NK-92 (cell line): Measurements from ENCODE around the gene TMEM234.
A peak's percentile ranks its signal among the peaks of the same experiment; 100 is the strongest.

ENCODE experiments used
- DNase-seq: peaks from one replicate; lab custom pipeline; 2025; ENCODE audit not compliant: unreplicated experiment; lab: John Stamatoyannopoulos, UW

TMEM234 gene

DNA sequence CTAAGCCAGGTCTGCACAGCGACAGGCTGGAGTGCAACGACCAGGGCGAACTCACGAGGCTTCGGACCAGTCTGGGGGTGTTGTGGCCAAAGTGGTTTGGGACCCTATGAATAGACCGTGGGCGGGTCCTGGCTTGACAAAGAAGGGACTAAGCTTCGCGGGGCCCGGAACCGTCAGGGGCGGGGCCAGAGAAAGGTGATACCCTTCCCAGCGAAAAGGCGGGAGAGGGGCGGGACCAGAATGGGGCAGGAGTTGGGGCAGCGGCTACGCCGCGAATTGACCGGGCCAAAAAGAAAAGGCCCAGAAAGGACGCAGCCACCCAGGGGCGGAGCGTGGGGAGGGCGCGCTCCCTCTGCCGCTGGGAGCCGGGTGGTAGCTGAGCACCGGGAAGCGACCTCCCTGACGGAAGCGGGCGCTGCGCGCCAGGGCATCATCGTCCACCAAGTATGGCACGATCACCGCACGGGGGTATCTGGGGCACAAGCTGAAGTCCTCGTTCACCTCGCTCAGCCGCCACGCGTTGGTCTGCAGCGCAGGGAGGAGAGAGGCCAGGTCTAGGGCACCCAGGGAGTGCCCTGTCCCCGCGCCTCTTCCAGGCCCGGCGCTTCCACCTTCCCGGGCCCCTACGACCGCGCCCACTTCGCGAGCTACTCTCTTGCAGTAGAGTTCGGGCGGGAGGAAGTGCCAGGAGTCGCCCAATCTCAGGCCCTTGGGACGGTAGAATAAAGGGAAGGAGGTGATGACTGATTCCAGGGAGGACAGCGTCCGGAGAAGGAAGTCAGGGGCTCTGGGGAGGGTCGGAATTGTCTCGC is 18.2 kb upstream of the TMEM234 start:
- no peak for DNase-seq

DNA sequence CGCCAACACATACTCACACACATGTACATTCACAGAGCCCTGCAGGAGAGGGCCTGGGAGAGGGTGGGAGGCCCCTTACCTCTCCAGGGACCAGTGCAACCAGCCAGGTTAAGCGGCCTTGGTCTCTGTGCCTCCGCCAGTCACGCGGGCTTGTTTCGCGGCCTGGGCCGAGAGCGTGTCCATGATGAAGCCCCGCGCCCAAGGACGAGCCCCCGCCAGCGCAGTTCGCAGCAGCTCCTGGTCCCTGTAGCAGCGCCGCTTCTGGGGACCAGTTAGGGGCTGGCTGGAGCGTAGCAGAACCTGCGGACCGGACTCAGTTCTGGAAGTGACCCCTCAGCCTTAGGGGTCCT is 17.6 kb upstream of the TMEM234 start:
- DNase-seq: no peak

DNA sequence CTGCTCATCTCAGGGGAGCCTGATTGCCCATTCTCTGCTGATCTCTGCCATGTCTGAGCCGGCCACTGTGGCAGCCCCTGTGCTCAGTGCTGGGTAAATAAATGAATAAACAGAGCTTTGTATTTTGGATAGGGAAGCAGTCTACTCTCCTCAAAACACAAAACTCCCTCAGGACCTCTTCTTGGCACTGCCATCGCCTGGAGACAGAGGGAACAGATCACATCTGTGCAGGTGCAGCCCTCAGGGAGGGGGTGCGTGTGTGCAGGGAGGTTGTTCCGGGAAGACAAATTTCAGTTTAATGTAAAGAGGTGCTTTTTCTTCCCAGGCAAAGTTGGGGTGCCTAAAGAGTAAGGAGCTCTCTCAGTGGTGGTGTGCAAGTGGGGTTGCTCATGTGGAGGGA is 17.2 kb upstream of the TMEM234 start:
- DNase-seq: no peak

DNA sequence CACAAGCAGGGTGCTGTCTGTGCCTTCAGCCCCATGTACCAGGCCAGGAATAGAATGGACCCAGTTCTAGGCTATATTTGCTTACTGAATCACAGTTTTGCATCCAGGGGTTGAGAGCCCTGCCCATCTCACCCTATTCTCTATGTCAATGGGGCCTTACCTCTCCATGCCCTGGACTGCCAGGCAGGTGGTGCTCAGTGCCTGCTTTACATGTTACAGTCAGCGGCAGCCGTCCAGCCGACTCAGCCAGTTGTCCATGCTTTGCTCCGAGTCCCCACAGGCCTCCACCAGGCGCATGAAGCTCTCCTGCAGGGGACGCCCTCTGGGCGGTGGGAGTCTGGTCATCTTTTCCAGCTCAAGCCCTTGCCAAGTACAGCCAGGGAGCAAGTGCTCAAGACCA is 12.6 kb upstream of the TMEM234 start:
- no peak for DNase-seq

DNA sequence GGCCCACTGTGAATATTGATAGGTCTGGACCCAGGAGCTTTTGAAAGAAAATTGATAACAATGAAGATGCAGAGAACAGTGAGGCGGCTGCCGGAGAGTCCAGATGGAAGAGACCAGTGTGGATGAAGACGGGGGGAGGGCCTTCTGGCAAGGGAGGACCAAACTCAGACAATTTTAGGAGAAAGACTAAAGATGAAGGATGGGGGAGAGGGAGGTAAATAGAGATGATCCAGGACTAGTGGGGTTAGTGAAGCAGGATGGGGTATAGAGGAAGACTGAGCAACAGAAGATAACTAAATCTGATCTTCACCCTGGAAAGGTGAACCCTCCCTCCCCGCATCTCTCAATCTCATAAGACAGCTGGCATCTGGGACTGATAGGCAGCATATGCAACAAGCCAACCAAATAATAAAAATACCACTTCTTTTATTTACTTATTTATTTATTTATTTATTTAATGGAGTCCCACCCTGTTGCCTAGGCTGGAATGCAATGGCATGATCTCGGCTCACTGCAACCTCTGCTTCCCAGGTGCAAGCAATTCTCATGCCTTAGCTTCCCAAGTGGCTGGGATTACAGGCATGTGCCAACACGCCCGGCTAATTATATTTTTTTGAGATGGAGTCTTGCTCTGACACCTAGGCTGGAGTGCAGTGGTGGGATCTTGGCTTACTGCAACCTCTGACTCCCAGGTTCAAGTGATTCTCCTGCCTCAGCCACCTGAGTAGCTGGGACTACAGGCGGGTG is 10.6 kb upstream of the TMEM234 start:
- DNase-seq: no peak

DNA sequence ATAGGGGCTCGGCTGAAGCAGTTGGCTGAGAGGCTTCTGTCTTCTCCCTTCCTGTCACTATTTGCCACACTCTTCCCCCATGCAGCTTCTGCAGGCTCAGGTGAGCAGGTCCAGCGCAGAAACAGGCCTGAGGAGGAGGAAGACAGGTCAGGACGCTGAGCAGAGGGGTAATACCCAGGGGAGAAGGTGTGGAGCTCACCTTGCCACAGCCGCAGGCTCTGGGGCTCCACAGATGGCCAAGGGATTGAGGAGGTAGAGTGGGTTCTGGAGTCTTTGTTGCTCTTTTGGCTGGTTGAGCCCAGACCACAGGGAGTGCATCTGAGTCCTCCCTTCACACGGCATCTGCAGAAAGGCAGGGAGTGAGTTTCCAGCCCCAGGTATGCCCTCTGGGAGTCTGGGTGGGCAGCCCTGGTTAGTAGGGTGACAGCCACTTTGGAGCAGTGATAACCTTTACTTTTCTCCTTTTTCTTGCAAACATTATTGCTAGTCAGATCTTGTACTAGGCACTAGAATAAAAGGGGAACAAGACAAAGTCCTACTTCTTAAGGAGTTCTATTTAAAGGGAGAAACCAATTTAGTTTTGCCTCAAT is 9.8 kb upstream of the TMEM234 start:
- no peak for DNase-seq

DNA sequence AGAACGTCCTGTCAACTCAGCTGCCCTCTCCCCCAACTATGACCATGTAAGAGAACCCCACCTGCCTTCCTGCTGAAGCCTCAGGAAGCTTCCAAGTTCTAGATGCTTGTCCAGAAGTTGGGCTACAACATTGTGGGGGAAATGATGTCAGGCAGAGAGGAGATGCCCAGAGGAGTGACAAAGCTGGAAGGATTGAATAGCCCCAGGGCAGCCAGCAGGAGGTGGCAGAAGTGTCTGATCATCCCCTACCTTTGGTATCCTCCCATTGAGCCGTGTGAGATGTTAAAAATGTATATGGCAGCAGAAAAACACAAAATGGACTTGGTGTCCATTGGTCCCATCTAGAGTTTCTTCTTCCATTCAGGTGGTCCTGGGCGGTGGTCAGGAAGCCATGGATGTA is 6.6 kb upstream of the TMEM234 start:
- no peak for DNase-seq

DNA sequence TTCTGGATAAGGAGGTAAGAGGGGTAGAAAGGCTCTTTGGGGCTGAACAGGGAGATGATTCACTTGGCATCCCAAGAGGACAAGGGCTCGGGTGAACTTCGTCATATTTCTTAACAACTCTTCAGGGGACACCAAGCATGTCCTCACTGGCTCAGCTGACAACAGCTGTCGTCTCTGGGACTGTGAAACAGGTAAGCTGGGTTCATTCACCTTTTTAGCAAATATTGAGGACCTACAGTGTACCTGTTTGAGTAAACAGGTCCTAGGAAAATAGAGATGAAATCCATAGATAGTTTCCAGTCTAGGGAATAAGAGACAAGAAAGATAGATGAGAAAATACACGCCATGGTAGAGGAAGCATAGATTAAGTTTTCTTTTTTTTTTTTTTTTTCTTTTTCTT is 2.1 kb upstream of the TMEM234 start:
- DNase-seq: no peak

DNA sequence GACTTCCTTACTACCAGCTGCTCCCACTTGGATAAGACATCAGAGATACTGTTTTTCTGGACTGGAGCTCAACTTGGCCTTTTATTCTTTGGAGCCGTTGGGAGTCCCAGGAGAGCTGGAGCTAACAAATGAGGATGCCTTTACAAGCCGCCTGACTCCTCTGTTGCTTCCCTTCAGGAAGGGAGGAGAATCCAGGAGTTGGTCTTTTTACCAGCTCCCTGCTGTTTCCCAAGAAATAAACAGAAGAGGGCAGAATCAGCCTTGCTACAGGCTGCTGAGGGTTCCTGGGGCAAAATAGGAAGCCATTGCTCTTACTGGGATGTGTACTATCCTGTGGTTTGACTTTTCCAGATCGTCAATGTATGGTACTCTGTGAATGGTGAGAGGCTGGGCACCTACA is 1.5 kb upstream of the TMEM234 start:
- DNase-seq: no peak

DNA sequence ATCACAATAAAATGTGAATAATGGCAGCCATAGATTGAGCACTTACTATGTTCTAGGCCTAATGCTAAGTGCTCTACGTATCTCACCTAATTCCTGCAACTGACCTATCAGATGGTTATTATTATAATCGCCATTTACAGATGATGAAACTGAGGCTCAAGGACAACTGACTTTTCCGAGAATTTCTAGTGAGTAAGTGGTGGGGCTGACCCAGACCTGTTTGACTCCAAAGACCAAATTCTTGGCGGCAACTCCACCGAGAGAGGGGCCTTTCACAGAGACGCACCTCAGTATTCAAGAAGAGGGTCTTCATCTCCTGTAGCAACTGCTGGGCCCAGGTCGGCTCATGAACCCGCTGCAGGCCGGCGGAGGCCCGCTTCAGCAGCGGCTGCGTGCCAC is 573 bp downstream of the TMEM234 start:
- DNase-seq: no peak

DNA sequence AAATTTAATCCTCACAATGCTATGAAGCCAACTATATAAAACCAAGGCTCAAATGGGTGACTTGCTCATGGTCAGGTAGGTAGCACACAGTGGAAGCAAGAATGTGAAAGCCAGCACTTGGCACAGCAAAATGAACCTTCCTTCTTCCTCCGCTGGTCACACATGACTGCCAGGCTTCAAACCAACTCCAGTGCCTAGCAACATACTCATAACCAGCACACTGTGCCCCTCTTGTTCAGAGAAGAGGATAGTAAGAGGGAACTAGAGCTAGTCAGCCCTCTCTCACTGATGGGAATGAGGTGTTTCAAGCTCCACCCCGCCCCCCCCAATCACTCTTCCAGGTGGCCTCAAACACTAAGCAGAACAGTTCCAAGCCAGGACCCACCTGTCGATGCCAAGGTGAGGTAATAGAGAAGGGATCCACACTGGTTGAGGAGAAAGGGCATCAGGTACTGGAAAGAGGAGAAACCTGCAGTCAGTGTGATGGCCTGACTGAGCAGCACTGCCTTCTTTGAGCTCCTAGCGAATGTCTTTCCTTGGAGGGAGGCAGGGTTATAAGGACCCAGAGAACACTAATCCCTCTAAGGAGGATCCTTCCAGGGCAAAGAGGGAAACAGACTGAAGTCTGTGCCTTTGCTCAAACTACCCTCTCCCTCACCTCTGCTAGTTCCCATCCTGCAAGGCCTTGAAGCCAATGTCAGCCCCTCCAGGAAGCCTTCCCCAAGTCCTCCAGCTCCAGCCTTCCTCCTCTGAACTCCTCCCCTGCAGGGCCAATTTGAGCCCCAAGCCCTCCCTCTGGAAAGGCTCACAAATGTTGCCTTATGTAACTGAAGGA is 1.2 kb downstream of the TMEM234 start:
- DNase-seq: no peak

DNA sequence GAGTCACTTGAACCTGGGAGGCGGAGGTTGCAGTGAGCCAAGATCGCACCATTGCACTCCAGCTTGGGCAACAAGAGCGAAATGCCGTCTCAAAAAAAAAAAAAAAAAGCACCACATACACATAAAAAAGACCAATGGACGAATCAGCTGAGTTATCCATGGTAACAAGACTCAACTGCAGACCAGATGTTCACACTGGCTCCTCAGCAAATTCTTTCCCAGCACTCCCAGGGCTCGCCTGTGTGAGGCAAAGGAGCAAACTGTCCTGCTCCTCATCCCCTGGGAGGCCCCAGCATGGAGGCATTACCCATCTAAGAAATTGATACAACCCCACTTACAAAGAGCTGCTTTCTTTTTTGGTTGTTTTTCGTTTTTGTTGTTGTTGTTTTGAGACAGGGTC is 3.1 kb downstream of the TMEM234 start:
- no peak for DNase-seq

DNA sequence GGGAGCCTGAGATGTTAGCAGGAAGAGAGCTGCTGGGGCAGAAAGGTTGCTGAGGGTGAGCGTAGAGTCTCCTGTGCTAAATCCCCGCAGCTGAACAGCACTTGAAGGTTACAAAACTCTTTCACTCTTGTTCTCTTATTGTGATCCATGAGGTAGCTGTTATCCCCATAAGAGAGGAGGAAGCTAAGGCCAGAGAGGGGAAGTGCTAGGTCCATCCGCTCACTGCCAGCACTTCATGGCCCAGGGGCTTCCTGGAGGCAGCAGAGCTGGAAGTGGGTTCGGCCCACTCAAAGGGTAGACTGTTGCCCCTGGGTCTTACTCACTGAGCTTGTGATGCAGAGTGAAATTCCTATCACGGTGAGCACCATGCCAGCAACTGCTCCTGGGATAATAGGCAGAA is 5.6 kb downstream of the TMEM234 start:
- no peak for DNase-seq

DNA sequence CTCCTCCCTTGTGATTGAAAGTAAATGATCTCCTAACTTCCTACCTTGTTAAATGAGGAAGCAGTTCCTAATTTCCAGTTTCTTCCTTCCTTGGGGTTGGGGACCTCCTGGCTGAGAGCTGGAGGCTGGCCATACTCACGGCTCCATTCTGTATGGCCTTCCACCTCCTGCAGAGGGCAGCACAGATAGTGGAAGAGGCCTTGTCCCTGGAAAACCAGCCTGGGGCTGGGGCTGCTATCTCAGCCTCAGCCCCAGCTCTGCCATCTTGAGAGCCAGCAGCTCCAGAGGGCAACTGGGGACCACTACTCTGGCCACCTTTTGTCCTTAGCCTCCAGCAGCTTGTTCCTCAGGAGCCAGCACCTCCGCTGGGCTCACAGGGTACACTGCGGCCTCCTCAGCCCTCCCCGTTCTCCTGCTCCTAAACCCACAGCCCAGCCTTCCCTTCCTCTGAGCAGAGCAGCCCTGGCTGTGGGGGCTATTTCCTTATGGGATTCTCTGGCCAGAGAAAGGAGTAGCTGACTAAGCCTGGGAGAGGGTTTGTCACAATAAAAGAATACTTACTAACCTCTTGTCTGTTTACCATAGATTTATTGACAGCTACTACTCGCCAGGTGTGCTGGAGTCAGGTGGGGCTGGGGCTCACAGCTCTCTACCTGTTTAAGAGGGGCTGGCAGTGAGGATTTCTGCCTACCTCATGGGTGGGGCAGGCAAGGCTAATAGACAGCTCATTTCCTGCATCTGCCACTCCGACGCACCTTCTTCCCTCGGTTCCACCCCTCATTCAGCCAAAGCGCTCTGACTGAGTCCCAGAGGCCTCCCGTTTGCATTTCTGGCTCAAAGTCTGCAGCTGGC is 6.3 kb downstream of the TMEM234 start:
- no peak for DNase-seq

DNA sequence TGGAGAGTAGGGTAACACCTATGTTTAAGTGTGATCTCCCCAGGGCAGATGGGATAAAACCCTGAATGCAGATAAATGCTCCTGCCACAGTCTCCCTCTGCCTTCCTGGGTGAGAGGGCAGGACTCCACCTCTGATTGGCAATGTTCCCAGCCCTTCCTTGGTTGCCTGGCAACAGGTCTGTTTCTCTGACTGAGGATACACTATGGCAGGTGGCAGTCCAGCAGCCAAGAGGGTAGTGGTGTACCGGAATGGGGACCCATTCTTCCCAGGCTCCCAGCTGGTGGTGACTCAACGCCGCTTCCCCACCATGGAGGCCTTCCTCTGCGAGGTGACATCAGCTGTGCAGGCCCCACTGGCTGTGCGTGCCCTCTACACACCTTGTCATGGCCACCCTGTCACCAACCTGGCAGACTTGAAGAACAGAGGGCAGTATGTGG is 13.2 kb downstream of the TMEM234 start, which contains the start of gene DCDC2B:
Gene DCDC2B (plus strand): TSS at position 199 of the 438 bp plus-strand sequence. CDS start 5 bp downstream, at position 204.
- DNase-seq: no peak

DNA sequence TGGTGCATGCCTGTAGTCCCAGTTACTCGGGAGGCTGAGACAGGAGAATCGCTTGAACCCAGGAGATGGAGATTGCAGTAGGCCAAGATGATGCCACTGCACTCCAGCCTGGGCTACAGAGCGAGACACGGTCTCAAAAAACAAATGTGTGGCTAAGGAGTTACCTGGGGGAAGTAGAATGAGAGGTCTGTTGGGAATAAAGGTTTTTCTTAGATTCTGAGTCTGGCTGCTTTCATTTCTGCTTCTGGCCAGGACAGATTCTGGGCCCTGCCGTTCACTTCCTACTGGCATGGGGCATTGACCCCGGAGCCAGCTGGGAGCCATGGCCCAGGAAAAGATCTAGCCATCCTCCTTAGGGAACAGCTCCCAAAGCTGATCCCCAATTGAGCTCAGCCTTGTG is 13.7 kb downstream of the TMEM234 start:
- no peak for DNase-seq

DNA sequence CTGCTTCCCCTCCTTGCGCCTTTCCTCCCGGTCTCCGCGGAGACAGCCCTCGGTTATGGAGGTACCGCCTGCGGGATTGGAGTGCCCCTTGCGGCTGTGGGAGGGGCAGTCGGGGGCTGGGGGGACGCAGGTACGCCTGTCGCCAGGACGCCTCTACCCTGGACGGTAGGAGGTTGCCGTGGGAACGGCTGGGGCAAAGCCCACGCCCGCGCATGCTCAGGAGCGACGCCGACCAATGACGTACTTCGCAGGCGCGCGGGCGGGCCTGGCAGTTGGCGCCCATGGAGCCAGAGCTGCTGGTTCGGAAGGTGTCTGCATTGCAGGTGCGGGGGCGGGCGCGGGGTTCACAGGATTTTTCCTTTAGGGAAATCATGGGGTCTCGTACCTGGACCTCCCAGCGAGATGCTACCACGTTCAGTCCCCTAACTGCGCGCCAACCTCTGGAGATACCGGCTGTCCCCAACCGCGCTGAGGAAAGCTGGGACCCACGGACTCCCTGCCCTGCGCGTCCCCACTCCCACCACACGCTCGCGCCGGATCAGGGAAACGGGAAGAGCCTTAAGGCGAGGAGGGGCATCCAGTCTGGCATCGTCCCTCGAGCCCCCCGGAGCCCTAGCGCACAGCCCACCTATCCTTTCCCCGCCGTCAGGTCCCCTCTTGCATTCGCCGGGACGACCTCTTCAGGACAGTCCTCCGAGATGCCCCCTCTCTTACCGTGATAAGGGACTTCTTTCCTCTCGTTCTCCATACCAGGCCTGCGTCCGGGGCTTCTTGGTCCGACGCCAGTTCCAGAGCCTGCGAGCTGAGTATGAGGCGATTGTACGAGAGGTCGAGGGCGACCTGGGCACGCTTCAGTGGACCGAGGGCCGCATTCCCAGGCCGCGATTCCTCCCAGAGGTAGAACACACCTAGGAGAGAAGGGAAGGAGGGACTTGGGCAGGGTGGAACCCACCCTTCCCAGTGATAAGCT is 16.5 kb downstream of the TMEM234 start, which contains the start of gene IQCC:
Gene IQCC (plus strand): TSS at position 271 of the 970 bp plus-strand sequence. CDS start 11 bp downstream, at position 282.
- DNase-seq: peak; percentile 22

DNA sequence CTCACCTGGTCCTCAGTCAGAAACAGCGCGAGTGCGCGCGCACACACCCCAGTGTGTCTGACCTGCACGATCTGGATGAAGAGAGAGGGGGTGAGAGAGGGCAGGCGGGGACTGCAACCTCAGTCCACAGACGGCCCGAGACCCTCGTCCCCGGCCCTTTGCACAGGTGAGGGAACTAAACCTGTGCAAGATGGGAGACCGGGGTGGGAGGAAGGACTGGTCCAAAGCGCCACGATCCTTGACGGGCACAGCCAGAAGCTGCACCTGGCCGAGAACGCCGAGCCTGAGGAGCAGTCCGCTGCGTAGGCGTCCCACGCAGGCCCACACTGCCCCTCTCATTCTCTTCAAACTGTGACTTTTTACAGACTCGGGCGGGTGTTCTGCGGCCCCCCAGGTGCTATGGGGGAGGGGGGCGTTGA is 17.2 kb downstream of the TMEM234 start:
- DNase-seq: no peak
